ENCODE data around the gene TAF4. TPM values are rescaled to one million over a fixed set of nuclear protein-coding genes. Genes with fewer than 3 reads are reported as not detected.
"Not testable (repeated sequence)": the region's sequence is repeated elsewhere in the genome, so short reads cannot be mapped to it uniquely, and the experiment has no call there.

Gene TAF4
- total RNA-seq, 1 experiment from 2014 or later: 21.0 TPM

DNA sequence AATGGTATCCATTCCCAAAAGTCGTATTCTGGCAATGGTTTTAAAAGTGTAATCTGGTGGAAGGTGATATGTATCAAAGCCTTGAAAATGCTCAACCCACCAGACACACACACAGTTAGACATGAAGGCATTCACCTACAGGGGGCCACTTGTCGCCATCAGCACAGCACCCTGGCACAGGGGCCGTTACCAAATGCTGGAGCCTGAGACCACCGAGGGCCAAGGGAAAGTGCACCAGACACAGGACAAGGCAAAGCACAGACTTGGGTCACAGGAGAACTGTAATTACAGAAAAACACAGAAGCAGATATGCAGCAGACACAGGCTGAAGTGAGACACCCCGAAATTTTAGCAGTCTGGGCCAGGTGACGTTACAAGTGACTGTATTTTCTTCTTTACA is 9.3 kb downstream of the TAF4 start:
- Histone ChIP-seq H3K36me3 (ENCODE audit: control insufficient read depth, insufficient read depth, low read length) (no peaks in the 10 kb centered on the region), H3K27me3 (ENCODE audit: control insufficient read depth, insufficient read depth, low read length) (no peaks in the 10 kb centered on the region), H3K4me1 (ENCODE audit: control insufficient read depth, insufficient read depth, low read length) (no peaks in the 10 kb centered on the region), H3K4me3 (ENCODE audit: low read depth in 2 of 2, low read length in 2 of 2) (no peak overlapping the region), H3K27ac (ENCODE audit: low read length) (no peak overlapping the region), H3K9me3 (ENCODE audit: control insufficient read depth, insufficient read depth, low read depth, low read length) (no peaks in the 10 kb centered on the region)
- no peak for ATAC-seq
- ChIA-PET POLR2A (no interaction called here), CTCF (no interaction called here)
- in situ Hi-C loops (cut with HindIII; ENCODE audit: low pct_unique_long_range_greater_than_20kb, low sequenced_read_pairs) (no loop called here), intact Hi-C loops (cut with micrococcal nuclease; ENCODE audit: unreplicated experiment) (no loop called here)
- no peak for DNase-seq (ENCODE audit: low read depth, low spot score)
- TF ChIP-seq SIN3A (IDR thresholded peaks at IDR 0.05; ENCODE audit: borderline replicate concordance, insufficient read depth, low read depth, low read length) (no peak), TCF7L2 (IDR thresholded peaks at IDR 0.05; ENCODE audit: low read depth, low read length) (no peak), POLR2AphosphoS5 (IDR thresholded peaks at IDR 0.05; ENCODE audit: low read depth, low read length) (no peak)
- TF ChIP-seq, protein P1, sequence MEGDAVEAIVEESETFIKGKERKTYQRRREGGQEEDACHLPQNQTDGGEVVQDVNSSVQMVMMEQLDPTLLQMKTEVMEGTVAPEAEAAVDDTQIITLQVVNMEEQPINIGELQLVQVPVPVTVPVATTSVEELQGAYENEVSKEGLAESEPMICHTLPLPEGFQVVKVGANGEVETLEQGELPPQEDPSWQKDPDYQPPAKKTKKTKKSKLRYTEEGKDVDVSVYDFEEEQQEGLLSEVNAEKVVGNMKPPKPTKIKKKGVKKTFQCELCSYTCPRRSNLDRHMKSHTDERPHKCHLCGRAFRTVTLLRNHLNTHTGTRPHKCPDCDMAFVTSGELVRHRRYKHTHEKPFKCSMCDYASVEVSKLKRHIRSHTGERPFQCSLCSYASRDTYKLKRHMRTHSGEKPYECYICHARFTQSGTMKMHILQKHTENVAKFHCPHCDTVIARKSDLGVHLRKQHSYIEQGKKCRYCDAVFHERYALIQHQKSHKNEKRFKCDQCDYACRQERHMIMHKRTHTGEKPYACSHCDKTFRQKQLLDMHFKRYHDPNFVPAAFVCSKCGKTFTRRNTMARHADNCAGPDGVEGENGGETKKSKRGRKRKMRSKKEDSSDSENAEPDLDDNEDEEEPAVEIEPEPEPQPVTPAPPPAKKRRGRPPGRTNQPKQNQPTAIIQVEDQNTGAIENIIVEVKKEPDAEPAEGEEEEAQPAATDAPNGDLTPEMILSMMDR (IDR thresholded peaks at IDR 0.05): no peak
- TF ChIP-seq, protein P2, sequence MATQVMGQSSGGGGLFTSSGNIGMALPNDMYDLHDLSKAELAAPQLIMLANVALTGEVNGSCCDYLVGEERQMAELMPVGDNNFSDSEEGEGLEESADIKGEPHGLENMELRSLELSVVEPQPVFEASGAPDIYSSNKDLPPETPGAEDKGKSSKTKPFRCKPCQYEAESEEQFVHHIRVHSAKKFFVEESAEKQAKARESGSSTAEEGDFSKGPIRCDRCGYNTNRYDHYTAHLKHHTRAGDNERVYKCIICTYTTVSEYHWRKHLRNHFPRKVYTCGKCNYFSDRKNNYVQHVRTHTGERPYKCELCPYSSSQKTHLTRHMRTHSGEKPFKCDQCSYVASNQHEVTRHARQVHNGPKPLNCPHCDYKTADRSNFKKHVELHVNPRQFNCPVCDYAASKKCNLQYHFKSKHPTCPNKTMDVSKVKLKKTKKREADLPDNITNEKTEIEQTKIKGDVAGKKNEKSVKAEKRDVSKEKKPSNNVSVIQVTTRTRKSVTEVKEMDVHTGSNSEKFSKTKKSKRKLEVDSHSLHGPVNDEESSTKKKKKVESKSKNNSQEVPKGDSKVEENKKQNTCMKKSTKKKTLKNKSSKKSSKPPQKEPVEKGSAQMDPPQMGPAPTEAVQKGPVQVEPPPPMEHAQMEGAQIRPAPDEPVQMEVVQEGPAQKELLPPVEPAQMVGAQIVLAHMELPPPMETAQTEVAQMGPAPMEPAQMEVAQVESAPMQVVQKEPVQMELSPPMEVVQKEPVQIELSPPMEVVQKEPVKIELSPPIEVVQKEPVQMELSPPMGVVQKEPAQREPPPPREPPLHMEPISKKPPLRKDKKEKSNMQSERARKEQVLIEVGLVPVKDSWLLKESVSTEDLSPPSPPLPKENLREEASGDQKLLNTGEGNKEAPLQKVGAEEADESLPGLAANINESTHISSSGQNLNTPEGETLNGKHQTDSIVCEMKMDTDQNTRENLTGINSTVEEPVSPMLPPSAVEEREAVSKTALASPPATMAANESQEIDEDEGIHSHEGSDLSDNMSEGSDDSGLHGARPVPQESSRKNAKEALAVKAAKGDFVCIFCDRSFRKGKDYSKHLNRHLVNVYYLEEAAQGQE (IDR thresholded peaks at IDR 0.05; ENCODE audit: insufficient read depth in 1 of 2, low read depth in 2 of 2, low read length in 1 of 2): no peak
- no TSS peak for BruUV-seq (replicated peaks)

DNA sequence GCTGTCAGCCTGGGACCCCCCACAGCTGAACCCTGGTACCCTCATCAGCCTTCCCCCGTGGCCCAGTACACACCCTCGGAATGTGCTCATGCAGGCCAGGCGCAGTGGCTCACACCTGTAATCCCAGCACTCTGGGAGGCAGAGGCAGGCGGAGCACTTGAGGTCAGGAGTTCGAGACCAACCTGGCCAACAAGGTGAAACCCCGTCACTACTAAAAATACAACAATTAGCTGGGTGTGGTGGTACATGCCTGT is 9.9 kb downstream of the TAF4 start:
- H3K4me1 ChIP-seq (ENCODE audit: control insufficient read depth, insufficient read depth, low read length); H3K27me3 ChIP-seq (ENCODE audit: control insufficient read depth, insufficient read depth, low read length); POLR2A ChIA-PET; CTCF ChIA-PET; H3K27ac ChIP-seq (ENCODE audit: low read length); H3K9me3 ChIP-seq (ENCODE audit: control insufficient read depth, insufficient read depth, low read depth, low read length); BruUV-seq (replicated peaks); H3K4me3 ChIP-seq (ENCODE audit: low read depth in 2 of 2, low read length in 2 of 2); DNase-seq (ENCODE audit: low read depth, low spot score); H3K36me3 ChIP-seq (ENCODE audit: control insufficient read depth, insufficient read depth, low read length); in situ Hi-C loops (cut with HindIII; ENCODE audit: low pct_unique_long_range_greater_than_20kb, low sequenced_read_pairs); intact Hi-C loops (cut with micrococcal nuclease; ENCODE audit: unreplicated experiment); ATAC-seq: not testable (repeated sequence)

DNA sequence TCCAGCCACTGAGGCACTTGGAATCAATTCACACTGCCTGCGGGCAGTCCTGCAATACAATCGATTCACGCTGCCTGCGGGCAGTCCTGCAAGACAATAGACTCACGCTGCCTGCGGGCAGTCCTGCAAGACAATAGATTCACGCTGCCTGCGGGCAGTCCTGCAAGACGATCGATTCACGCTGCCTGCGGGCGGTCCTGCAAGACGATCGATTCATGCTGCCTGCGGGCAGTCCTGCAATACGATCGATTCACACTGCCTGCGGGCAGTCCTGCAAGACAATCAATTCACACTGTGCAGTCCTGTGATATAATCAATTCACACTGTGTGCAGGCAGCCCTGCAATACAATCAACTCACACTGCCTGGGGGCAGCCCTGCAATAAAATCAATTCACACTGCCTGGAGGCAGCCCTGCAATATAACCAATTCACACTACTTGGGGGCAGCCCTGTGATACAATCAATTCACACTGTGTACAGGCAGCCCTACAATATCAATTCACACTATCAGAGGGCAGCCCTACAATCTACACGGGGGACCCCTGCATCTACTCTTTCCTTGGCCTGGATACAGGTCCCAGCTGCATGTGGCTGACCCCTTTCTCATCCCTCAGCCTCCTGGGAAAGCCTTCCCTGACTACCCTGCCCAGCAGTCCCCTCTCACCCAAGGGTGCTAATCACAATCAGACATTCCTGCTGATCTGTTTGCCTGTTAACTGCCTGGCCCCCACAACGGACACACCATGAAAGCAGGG is 10.4 kb downstream of the TAF4 start:
- TF ChIP-seq POLR2AphosphoS5 (IDR thresholded peaks at IDR 0.05; ENCODE audit: low read depth, low read length) (no peak), TCF7L2 (IDR thresholded peaks at IDR 0.05; ENCODE audit: low read depth, low read length) (no peak), SIN3A (IDR thresholded peaks at IDR 0.05; ENCODE audit: borderline replicate concordance, insufficient read depth, low read depth, low read length) (no peak)
- TF ChIP-seq, protein P1 (IDR thresholded peaks at IDR 0.05): no peak
- TF ChIP-seq, protein P2 (IDR thresholded peaks at IDR 0.05; ENCODE audit: insufficient read depth in 1 of 2, low read depth in 2 of 2, low read length in 1 of 2): no peak
- H3K27ac ChIP-seq (ENCODE audit: low read length): no peak overlapping the region
- intact Hi-C loops (cut with micrococcal nuclease; ENCODE audit: unreplicated experiment): no loop called here
- DNase-seq (ENCODE audit: low read depth, low spot score) (no peak), ATAC-seq (no peak)
- no peaks in the 10 kb centered on the region for H3K36me3 ChIP-seq (ENCODE audit: control insufficient read depth, insufficient read depth, low read length)
- BruUV-seq (replicated peaks): no TSS peak
- in situ Hi-C loops (cut with HindIII; ENCODE audit: low pct_unique_long_range_greater_than_20kb, low sequenced_read_pairs): no loop called here
- no peaks in the 10 kb centered on the region for H3K4me1 ChIP-seq (ENCODE audit: control insufficient read depth, insufficient read depth, low read length)
- H3K9me3 ChIP-seq (ENCODE audit: control insufficient read depth, insufficient read depth, low read depth, low read length): no peaks in the 10 kb centered on the region
- no peak overlapping the region for H3K4me3 ChIP-seq (ENCODE audit: low read depth in 2 of 2, low read length in 2 of 2)
- ChIA-PET POLR2A (no interaction called here), CTCF (interaction anchor here (0.7 kb wide), 1 partner anchor 29 kb away, joined by 3 read pairs; no protein-coding TSS in a partner anchor)
- no peaks in the 10 kb centered on the region for H3K27me3 ChIP-seq (ENCODE audit: control insufficient read depth, insufficient read depth, low read length)

All from Panc1 (cell line).